IMR-90 (cell line): ENCODE measurements around the gene RALGPS1. TPM values are rescaled to one million over a fixed set of nuclear protein-coding genes. Genes with fewer than 3 reads are reported as not detected.
A peak's percentile ranks its signal among the peaks of the same experiment; 100 is the strongest.

Experiments
- ATAC-seq: fragments of 200-7000 bp; cut with Tn5 transposase; 2 replicates; pipeline ENCODE4 v1.9.1; 2020; ENCODE audit warnings: low read depth, mild to moderate bottlenecking, moderate library complexity
- BruUV-seq: library from RNA; stranded (reverse); fragments of 400-500 nt; replicated peaks from 2 replicates; lab custom pipeline; 2021; lab: Mats Ljungman, UMichigan
- CTCF ChIA-PET: fragments of 300-600 bp; formaldehyde crosslinking; extraction: SDS; loops from one replicate; lab custom pipeline; 2021; ENCODE audit warnings: antibody characterized with exemption; lab: Yijun Ruan, JAX
- POLR2A ChIA-PET: fragments of 300-600 bp; sonication (Branson Sonifier 250); formaldehyde crosslinking; loops from one replicate; lab custom pipeline; 2022; ENCODE audit warnings: antibody characterized with exemption; ENCODE audit not compliant: unreplicated experiment; lab: Charles Lee
- DNase-seq: peaks from one replicate; pipeline ENCODE4 v3.0.0; 2013
- H2AFZ ChIP-seq: replicated peaks from 2 replicates; pipeline ENCODE3; 2013; ENCODE audit warnings: low read length, mild to moderate bottlenecking; ENCODE audit not compliant: poor library complexity
- H2AK5ac ChIP-seq: 2 replicates; pipeline ENCODE4 v1.6.1; 2013; ENCODE audit warnings: low read depth, low read length, inconsistent platforms
- H2AK9ac ChIP-seq: replicated peaks from 2 replicates; pipeline ENCODE3; 2013; ENCODE audit warnings: mild to moderate bottlenecking, low read depth, low read length, moderate library complexity; ENCODE audit not compliant: poor library complexity
- H2BK120ac ChIP-seq: 2 replicates; pipeline ENCODE4 v1.6.1; 2013; ENCODE audit warnings: low read depth, low read length, inconsistent platforms
- H2BK15ac ChIP-seq: 3 replicates; pipeline ENCODE4 v1.6.1; 2013; ENCODE audit warnings: low read depth, low read length, inconsistent platforms
- H2BK20ac ChIP-seq: 2 replicates; pipeline ENCODE4 v1.6.1; 2013; ENCODE audit warnings: low read depth, mild to moderate bottlenecking, inconsistent platforms, low read length, moderate library complexity
- H2BK5ac ChIP-seq: 2 replicates; pipeline ENCODE4 v1.6.1; 2013; ENCODE audit warnings: mild to moderate bottlenecking, low read depth, low read length, inconsistent platforms; ENCODE audit not compliant: poor library complexity, severe bottlenecking
- H3K14ac ChIP-seq: replicated peaks from 2 replicates; pipeline ENCODE4 v1.6.1; 2013; ENCODE audit warnings: low read depth, low read length, inconsistent platforms
- H3K18ac ChIP-seq: 2 replicates; pipeline ENCODE4 v1.6.1; 2013; ENCODE audit warnings: low read depth, low read length, control low read depth
- H3K23ac ChIP-seq: 2 replicates; pipeline ENCODE4 v1.6.1; 2013; ENCODE audit warnings: low read depth, low read length, inconsistent platforms
- H3K27ac ChIP-seq: 2 replicates; pipeline ENCODE4 v1.5.1; 2013; ENCODE audit warnings: mild to moderate bottlenecking, control low read depth, low read length; ENCODE audit not compliant: insufficient read depth
- H3K27me3 ChIP-seq: 2 replicates; pipeline ENCODE4 v1.6.1; 2013; ENCODE audit warnings: low read length; ENCODE audit not compliant: control insufficient read depth, insufficient read depth
- H3K36me3 ChIP-seq: 2 replicates; pipeline ENCODE4 v1.6.1; 2013; ENCODE audit warnings: low read length, mixed read lengths; ENCODE audit not compliant: control insufficient read depth, insufficient read depth
- H3K4ac ChIP-seq: 2 replicates; pipeline ENCODE4 v1.6.1; 2013; ENCODE audit warnings: low read depth, low read length, inconsistent platforms
- H3K4me1 ChIP-seq: 2 replicates; pipeline ENCODE4 v1.6.1; 2013; ENCODE audit warnings: low read length, mixed read lengths; ENCODE audit not compliant: control insufficient read depth, insufficient read depth
- H3K4me2 ChIP-seq: 2 replicates; pipeline ENCODE4 v1.6.1; 2013; ENCODE audit warnings: low read depth, mild to moderate bottlenecking, control low read depth, low read length, moderate library complexity
- H3K4me3 ChIP-seq: 2 replicates; pipeline ENCODE4 v1.5.1; 2013; ENCODE audit warnings: low read depth, mild to moderate bottlenecking, control low read depth, low read length, moderate library complexity; ENCODE audit not compliant: insufficient read depth
- H3K56ac ChIP-seq: 2 replicates; pipeline ENCODE4 v1.6.1; 2013; ENCODE audit warnings: low read length, inconsistent platforms; ENCODE audit not compliant: insufficient read depth; ENCODE audit errors: extremely low read depth
- H3K79me1 ChIP-seq, 2 experiments: 2 replicates each; pipeline ENCODE4 v1.6.1; 2013; ENCODE audit warnings: low read length in 2 of 2, inconsistent platforms in 1 of 2, low read depth in 1 of 2
- H3K9ac ChIP-seq: 2 replicates; pipeline ENCODE4 v1.6.1; 2013; ENCODE audit warnings: low read depth, low read length, control low read depth
- H3K9me1 ChIP-seq: 2 replicates; pipeline ENCODE4 v1.6.1; 2013; ENCODE audit warnings: low read length, inconsistent platforms; ENCODE audit not compliant: insufficient read depth
- H3K9me3 ChIP-seq: 2 replicates; pipeline ENCODE4 v1.6.1; 2013; ENCODE audit warnings: low read length; ENCODE audit not compliant: control insufficient read depth, insufficient read depth
- H4K20me1 ChIP-seq: 2 replicates; pipeline ENCODE4 v1.6.1; 2013; ENCODE audit warnings: low read length, inconsistent platforms; ENCODE audit not compliant: insufficient read depth
- H4K5ac ChIP-seq: 2 replicates; pipeline ENCODE4 v1.6.1; 2013; ENCODE audit warnings: mild to moderate bottlenecking, low read depth, low read length, control low read depth
- H4K8ac ChIP-seq, 2 experiments: 2 replicates each; pipeline ENCODE4 v1.6.1; 2013; ENCODE audit warnings: low read depth in 2 of 2, low read length in 2 of 2, control low read depth in 1 of 2, inconsistent platforms in 1 of 2
- H4K91ac ChIP-seq: 2 replicates; pipeline ENCODE4 v1.6.1; 2013; ENCODE audit warnings: low read depth, low read length, inconsistent platforms; ENCODE audit not compliant: insufficient read depth
- BHLHE40 ChIP-seq: fragments of 150-350 bp; IDR thresholded peaks from 2 replicates; pipeline ENCODE4 v1.6.1; 2016; ENCODE audit warnings: mild to moderate bottlenecking, low read depth, low read length
- CHD1 ChIP-seq: IDR thresholded peaks from 2 replicates; pipeline ENCODE4 v1.6.1; 2012; ENCODE audit warnings: low read depth, low read length, improper control_type of control experiment
- FOS ChIP-seq: fragments of 150-350 bp; IDR thresholded peaks from 2 replicates; pipeline ENCODE4 v1.6.1; 2016; ENCODE audit warnings: low read depth, low read length
- MAFK ChIP-seq: IDR thresholded peaks from 2 replicates; pipeline ENCODE4 v1.6.1; 2012; ENCODE audit warnings: low read depth, low read length, improper control_type of control experiment
- MAZ ChIP-seq: IDR thresholded peaks from 2 replicates; pipeline ENCODE4 v1.6.1; 2012; ENCODE audit warnings: low read depth, mild to moderate bottlenecking, low read length, improper control_type of control experiment, moderate library complexity, borderline replicate concordance
- MXI1 ChIP-seq: IDR thresholded peaks from 2 replicates; pipeline ENCODE4 v1.6.1; 2012; ENCODE audit warnings: low read depth, mild to moderate bottlenecking, low read length, moderate library complexity, borderline replicate concordance
- NFE2L2 ChIP-seq: fragments of 150-350 bp; IDR thresholded peaks from 2 replicates; pipeline ENCODE4 v1.6.1; 2016; ENCODE audit warnings: low read depth, mild to moderate bottlenecking, low read length
- POLR2A ChIP-seq: IDR thresholded peaks from 2 replicates; pipeline ENCODE4 v1.6.1; 2012; ENCODE audit warnings: mild to moderate bottlenecking, low read depth, low read length
- RAD21 ChIP-seq: IDR thresholded peaks from 2 replicates; pipeline ENCODE4 v1.6.1; 2012; ENCODE audit warnings: low read length, improper control_type of control experiment
- RCOR1 ChIP-seq: IDR thresholded peaks from 2 replicates; pipeline ENCODE4 v1.6.1; 2012; ENCODE audit warnings: mild to moderate bottlenecking, low read length, improper control_type of control experiment; ENCODE audit not compliant: insufficient replicate concordance
- RFX5 ChIP-seq: IDR thresholded peaks from 2 replicates; pipeline ENCODE4 v1.8.0; 2012; ENCODE audit warnings: low read depth, mild to moderate bottlenecking, low read length, moderate library complexity
- SMC3 ChIP-seq: fragments of 150-350 bp; IDR thresholded peaks from 2 replicates; pipeline ENCODE4 v1.6.1; 2016; ENCODE audit warnings: low read depth, mild to moderate bottlenecking, antibody characterized with exemption, low read length, moderate library complexity
- WGBS, 2 experiments: methylation state at CpG; one replicate each; pipeline versions ENCODE4 v1.1.5 to v1.1.7; 2013; ENCODE audit warnings: missing lambda C conversion rate in 2 of 2; ENCODE audit not compliant: insufficient read length in 1 of 2; ENCODE audit errors: extremely low coverage in 2 of 2; 5-methylcytosine and 5-hydroxymethylcytosine counted together
- dilution Hi-C: fragments of 300-500 bp; cut with HindIII; formaldehyde crosslinking; loops from one replicate; pipeline ENCODE4 v1.14.3; 2018; ENCODE audit warnings: low sequenced_read_pairs; ENCODE audit not compliant: unreplicated experiment
- in situ Hi-C: fragments of 300-500 bp; cut with MboI; formaldehyde crosslinking; loops from 3 replicates; pipeline ENCODE4 v1.14.3; 2019; ENCODE audit warnings: low sequenced_read_pairs, inconsistent platforms, mixed read lengths
- intact Hi-C: fragments of 100-400 bp; cut with micrococcal nuclease; formaldehyde crosslinking; loops from 2 replicates; pipeline ENCODE4 v1.10.0; 2022
- polyA plus RNA-seq, 3 experiments: library from polyadenylated mRNA; depleted of rRNA; stranded (reverse); fragments of >200 nt; gene quantifications; 2 replicates each; pipeline ENCODE4 v1.2.3, GENCODE V29; 2012; ENCODE audit warnings: low replicate concordance in 1 of 3
- total RNA-seq: library from RNA; depleted of rRNA; stranded (reverse); fragments of >200 nt; gene quantifications from 2 replicates; pipeline ENCODE4 v1.2.3, GENCODE V29; 2012
- TF ChIP-seq, protein P1 (sequence below): fragments of 150-350 bp; IDR thresholded peaks from 2 replicates; pipeline ENCODE4 v1.6.1; 2017; ENCODE audit warnings: mild to moderate bottlenecking, antibody characterized with exemption, low read length, low read depth
- TF ChIP-seq, protein P2 (sequence below): fragments of 150-350 bp; IDR thresholded peaks from 2 replicates; pipeline ENCODE4 v1.6.1; 2016; ENCODE audit warnings: low read depth, mild to moderate bottlenecking, low read length, moderate library complexity, borderline replicate concordance
- TF ChIP-seq, protein P3 (sequence below): conservative IDR thresholded peaks from 2 replicates; pipeline ENCODE4 v1.5.1; 2012; ENCODE audit warnings: mild to moderate bottlenecking, low read depth, low read length, improper control_type of control experiment

RALGPS1 gene
- total and polyA plus RNA-seq, 2 of the 4 experiments (the other 2 are of a cell fraction) = 0.90 to 2.8 TPM

DNA sequence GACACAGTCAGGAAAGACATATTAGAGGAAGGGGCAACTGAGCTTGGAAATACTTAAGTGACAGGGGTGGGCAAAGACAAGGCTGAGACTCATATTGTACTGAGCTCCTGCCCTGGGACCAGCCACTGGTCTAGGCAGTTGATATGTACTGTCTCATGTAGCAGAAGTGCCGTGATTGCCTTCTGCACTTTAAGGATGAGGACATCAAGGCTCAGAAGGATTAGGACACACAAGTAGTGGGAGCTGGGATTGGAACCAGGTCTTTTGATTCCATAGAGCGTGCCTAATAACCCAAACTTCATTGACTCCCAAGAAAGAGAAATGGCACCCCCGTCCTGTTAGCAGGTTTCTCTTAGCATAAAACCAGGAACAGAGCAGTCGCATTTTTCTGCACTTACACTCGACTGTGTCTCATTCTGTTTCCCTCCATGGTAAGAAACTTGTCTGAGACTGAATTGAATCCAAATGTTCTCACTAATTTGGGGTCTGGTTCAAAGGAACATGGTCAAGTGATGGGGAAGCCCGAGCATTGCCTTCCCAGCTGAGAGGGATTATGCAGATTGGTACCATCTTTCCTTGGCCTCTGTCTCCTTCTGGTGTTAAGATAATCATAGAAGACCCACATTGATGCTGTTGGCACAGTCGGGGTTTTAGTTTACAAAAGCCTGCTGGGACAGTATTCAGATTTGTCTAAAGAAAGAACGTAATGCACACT lies 137.5 kb downstream of the RALGPS1 start:
- intact Hi-C loops (no loop called here), in situ Hi-C loops (no loop called here), dilution Hi-C loops (no loop called here)
- 100% methylated on average over 1 of the region's 8 CpGs; no CpG with 5 or more reads in 1 of the 2 experiments for WGBS, 2 experiments
- Histone ChIP-seq H3K9me3 (no peaks in the 10 kb centered on the region), H2AK9ac (peak overlapping the region; percentile 20), H2BK15ac (no peak overlapping the region), H3K18ac (no peak overlapping the region), H2AK5ac (peak overlapping the region; percentile 77; the same call in 1 of the 2 replicates), H4K8ac (no peak overlapping the region), H3K4me1 (peaks cover 4% of the 10 kb centered on the region), H3K4ac (no peak overlapping the region), H3K4me3 (no peak overlapping the region), H4K5ac (no peak overlapping the region), H3K23ac (0 out of 2 replicates have a peak overlapping the region, but pooled peaks have one; percentile 41), H3K4me2 (no peak overlapping the region), H2BK5ac (no peak overlapping the region), H4K91ac (no peak overlapping the region; the same call in 1 of the 2 replicates), H3K9ac (no peak overlapping the region), H3K14ac (no peak overlapping the region), H3K36me3 (no peaks in the 10 kb centered on the region), H2BK120ac (peak overlapping the region; percentile 64), H3K27ac (no peak overlapping the region), H2AFZ (no peak overlapping the region), H4K20me1 (no peaks in the 10 kb centered on the region), H3K9me1 (peaks cover 18% of the 10 kb centered on the region), H3K27me3 (no peaks in the 10 kb centered on the region), H2BK20ac (peak overlapping the region; percentile 46; the same call in 1 of the 2 replicates), H3K79me1 (no peaks in the 10 kb centered on the region; a peak in 1 of 4 replicates), H3K56ac (no peak overlapping the region)
- ATAC-seq (no peak), DNase-seq (no peak)
- no TSS peak for BruUV-seq
- ChIA-PET CTCF (interaction anchor here (1.0 kb wide), 1 partner anchor 112 kb away, joined by 3 read pairs; no protein-coding TSS in a partner anchor), POLR2A (no interaction called here)
- TF ChIP-seq RCOR1 = no peak
- TF ChIP-seq RAD21 = no peak
- TF ChIP-seq POLR2A = no peak
- no peak for TF ChIP-seq NFE2L2
- TF ChIP-seq, protein P1, sequence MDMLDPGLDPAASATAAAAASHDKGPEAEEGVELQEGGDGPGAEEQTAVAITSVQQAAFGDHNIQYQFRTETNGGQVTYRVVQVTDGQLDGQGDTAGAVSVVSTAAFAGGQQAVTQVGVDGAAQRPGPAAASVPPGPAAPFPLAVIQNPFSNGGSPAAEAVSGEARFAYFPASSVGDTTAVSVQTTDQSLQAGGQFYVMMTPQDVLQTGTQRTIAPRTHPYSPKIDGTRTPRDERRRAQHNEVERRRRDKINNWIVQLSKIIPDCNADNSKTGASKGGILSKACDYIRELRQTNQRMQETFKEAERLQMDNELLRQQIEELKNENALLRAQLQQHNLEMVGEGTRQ = no peak
- no peak for TF ChIP-seq FOS
- TF ChIP-seq BHLHE40 = no peak
- TF ChIP-seq MXI1 = no peak
- no peak for TF ChIP-seq RFX5
- no peak for TF ChIP-seq CHD1
- no peak for TF ChIP-seq SMC3
- TF ChIP-seq, protein P2, sequence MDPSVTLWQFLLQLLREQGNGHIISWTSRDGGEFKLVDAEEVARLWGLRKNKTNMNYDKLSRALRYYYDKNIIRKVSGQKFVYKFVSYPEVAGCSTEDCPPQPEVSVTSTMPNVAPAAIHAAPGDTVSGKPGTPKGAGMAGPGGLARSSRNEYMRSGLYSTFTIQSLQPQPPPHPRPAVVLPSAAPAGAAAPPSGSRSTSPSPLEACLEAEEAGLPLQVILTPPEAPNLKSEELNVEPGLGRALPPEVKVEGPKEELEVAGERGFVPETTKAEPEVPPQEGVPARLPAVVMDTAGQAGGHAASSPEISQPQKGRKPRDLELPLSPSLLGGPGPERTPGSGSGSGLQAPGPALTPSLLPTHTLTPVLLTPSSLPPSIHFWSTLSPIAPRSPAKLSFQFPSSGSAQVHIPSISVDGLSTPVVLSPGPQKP = no peak
- no peak for TF ChIP-seq MAZ
- TF ChIP-seq MAFK = no peak
- TF ChIP-seq, protein P3, sequence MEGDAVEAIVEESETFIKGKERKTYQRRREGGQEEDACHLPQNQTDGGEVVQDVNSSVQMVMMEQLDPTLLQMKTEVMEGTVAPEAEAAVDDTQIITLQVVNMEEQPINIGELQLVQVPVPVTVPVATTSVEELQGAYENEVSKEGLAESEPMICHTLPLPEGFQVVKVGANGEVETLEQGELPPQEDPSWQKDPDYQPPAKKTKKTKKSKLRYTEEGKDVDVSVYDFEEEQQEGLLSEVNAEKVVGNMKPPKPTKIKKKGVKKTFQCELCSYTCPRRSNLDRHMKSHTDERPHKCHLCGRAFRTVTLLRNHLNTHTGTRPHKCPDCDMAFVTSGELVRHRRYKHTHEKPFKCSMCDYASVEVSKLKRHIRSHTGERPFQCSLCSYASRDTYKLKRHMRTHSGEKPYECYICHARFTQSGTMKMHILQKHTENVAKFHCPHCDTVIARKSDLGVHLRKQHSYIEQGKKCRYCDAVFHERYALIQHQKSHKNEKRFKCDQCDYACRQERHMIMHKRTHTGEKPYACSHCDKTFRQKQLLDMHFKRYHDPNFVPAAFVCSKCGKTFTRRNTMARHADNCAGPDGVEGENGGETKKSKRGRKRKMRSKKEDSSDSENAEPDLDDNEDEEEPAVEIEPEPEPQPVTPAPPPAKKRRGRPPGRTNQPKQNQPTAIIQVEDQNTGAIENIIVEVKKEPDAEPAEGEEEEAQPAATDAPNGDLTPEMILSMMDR = no peak
